ENCODE data around the gene SCRN3. TPM values are rescaled to one million over a fixed set of nuclear protein-coding genes. Genes with fewer than 3 reads are reported as not detected.
"Not testable (repeated sequence)": the region's sequence is repeated elsewhere in the genome, so short reads cannot be mapped to it uniquely, and the experiment has no call there.

SCRN3 gene
- total RNA-seq, 1 donor from 2014 or later, result 26.7 TPM

DNA sequence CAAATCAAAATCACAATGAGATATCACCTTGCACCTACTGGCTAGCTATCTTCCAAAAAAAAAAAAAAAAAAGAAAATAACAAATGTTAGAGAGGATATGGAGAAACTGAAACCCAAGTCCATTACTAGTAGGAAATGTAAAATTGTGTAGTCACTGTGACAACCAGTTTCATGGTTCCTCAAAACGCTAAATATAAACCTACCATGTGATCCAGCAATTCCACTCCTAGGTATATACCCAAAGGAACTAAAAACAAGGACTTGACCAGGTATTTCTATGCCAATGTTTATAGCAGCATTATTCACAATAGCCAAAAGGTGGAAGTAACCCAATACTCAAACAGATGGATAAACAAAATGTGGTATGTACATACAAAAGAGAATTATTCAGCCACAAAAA is 11.7 kb upstream of the SCRN3 start:
- H3K9me3 Mint-ChIP-seq (ENCODE audit: low read depth), result no peaks in the 10 kb centered on the region
- peaks cover 3% of the 10 kb centered on the region for H3K4me1 Mint-ChIP-seq (ENCODE audit: low read depth)
- H3K27me3 Mint-ChIP-seq (ENCODE audit: low read depth), result no peaks in the 10 kb centered on the region
- TF ChIP-seq, protein P1, sequence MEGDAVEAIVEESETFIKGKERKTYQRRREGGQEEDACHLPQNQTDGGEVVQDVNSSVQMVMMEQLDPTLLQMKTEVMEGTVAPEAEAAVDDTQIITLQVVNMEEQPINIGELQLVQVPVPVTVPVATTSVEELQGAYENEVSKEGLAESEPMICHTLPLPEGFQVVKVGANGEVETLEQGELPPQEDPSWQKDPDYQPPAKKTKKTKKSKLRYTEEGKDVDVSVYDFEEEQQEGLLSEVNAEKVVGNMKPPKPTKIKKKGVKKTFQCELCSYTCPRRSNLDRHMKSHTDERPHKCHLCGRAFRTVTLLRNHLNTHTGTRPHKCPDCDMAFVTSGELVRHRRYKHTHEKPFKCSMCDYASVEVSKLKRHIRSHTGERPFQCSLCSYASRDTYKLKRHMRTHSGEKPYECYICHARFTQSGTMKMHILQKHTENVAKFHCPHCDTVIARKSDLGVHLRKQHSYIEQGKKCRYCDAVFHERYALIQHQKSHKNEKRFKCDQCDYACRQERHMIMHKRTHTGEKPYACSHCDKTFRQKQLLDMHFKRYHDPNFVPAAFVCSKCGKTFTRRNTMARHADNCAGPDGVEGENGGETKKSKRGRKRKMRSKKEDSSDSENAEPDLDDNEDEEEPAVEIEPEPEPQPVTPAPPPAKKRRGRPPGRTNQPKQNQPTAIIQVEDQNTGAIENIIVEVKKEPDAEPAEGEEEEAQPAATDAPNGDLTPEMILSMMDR (IDR thresholded peaks at IDR 0.05), result no peak
- peaks cover 18% of the 10 kb centered on the region for H3K36me3 Mint-ChIP-seq (ENCODE audit: low read depth)
- H3K4me3 Mint-ChIP-seq (ENCODE audit: unreplicated experiment), result no peak overlapping the region
- DNase-seq (ENCODE audit: low spot score), result no peak
- H3K27ac Mint-ChIP-seq (ENCODE audit: unreplicated experiment), result no peak overlapping the region

GRCh38 chr2:174385201-174385600 is 10.3 kb upstream of the SCRN3 start:
- Mint-ChIP-seq H3K4me3 (ENCODE audit: unreplicated experiment) (no peak overlapping the region), H3K36me3 (ENCODE audit: low read depth) (peaks cover 17% of the 10 kb centered on the region), H3K27ac (ENCODE audit: unreplicated experiment) (no peak overlapping the region), H3K27me3 (ENCODE audit: low read depth) (no peaks in the 10 kb centered on the region), H3K4me1 (ENCODE audit: low read depth) (no peaks in the 10 kb centered on the region), H3K9me3 (ENCODE audit: low read depth) (no peaks in the 10 kb centered on the region)
- TF ChIP-seq, protein P1 (IDR thresholded peaks at IDR 0.05), result no peak
- no peak for DNase-seq (ENCODE audit: low spot score)

GRCh38 chr2:174388706-174389105 is 6.8 kb upstream of the SCRN3 start:
- not testable (repeated sequence) for DNase-seq (ENCODE audit: low spot score); H3K4me3 Mint-ChIP-seq (ENCODE audit: unreplicated experiment); H3K27me3 Mint-ChIP-seq (ENCODE audit: low read depth); H3K9me3 Mint-ChIP-seq (ENCODE audit: low read depth); H3K27ac Mint-ChIP-seq (ENCODE audit: unreplicated experiment)
- H3K4me1 Mint-ChIP-seq (ENCODE audit: low read depth), result peaks cover 14% of the 10 kb centered on the region
- H3K36me3 Mint-ChIP-seq (ENCODE audit: low read depth), result peaks cover 19% of the 10 kb centered on the region

- Mint-ChIP-seq H3K27ac (ENCODE audit: unreplicated experiment) (no peak overlapping the region), H3K9me3 (ENCODE audit: low read depth) (no peaks in the 10 kb centered on the region), H3K4me3 (ENCODE audit: unreplicated experiment) (no peak overlapping the region), H3K36me3 (ENCODE audit: low read depth) (peaks cover 15% of the 10 kb centered on the region), H3K4me1 (ENCODE audit: low read depth) (peaks cover 22% of the 10 kb centered on the region), H3K27me3 (ENCODE audit: low read depth) (no peaks in the 10 kb centered on the region)
- TF ChIP-seq, protein P1 (IDR thresholded peaks at IDR 0.05), result no peak
- no peak for DNase-seq (ENCODE audit: low spot score)
These were observed 6.0 kb upstream of the SCRN3 start for GRCh38 chr2:174389542-174389941.

- H3K9me3 Mint-ChIP-seq (ENCODE audit: low read depth); DNase-seq (ENCODE audit: low spot score); H3K27me3 Mint-ChIP-seq (ENCODE audit: low read depth); H3K27ac Mint-ChIP-seq (ENCODE audit: unreplicated experiment); H3K4me3 Mint-ChIP-seq (ENCODE audit: unreplicated experiment): not testable (repeated sequence)
- Mint-ChIP-seq H3K4me1 (ENCODE audit: low read depth) (peaks cover 30% of the 10 kb centered on the region), H3K36me3 (ENCODE audit: low read depth) (peaks cover 13% of the 10 kb centered on the region)
These were observed 5.2 kb upstream of the SCRN3 start for GRCh38 chr2:174390303-174390702.

GRCh38 chr2:174392706-174393105 is 2.8 kb upstream of the SCRN3 start:
- Mint-ChIP-seq H3K27ac (ENCODE audit: unreplicated experiment) (no peak overlapping the region), H3K9me3 (ENCODE audit: low read depth) (no peaks in the 10 kb centered on the region), H3K4me3 (ENCODE audit: unreplicated experiment) (no peak overlapping the region), H3K27me3 (ENCODE audit: low read depth) (no peaks in the 10 kb centered on the region), H3K4me1 (ENCODE audit: low read depth) (peaks cover 41% of the 10 kb centered on the region), H3K36me3 (ENCODE audit: low read depth) (peaks cover 9% of the 10 kb centered on the region)
- no peak for DNase-seq (ENCODE audit: low spot score)
- TF ChIP-seq, protein P1 (IDR thresholded peaks at IDR 0.05), result no peak
